HG02571 (cell line): ENCODE measurements around the gene DUSP22.

ENCODE experiments used
- ATAC-seq: cut with Tn5 transposase; IDR thresholded peaks from one replicate; pipeline ENCODE4 v1.9.1; 2021; ENCODE audit warnings: mild to moderate bottlenecking, moderate library complexity; ENCODE audit not compliant: unreplicated experiment

The DUSP22 gene

GRCh38 chr6:349491-349921 lies 57.2 kb downstream of the DUSP22 start:
- ATAC-seq, result no peak

GRCh38 chr6:350371-350770 lies 58.1 kb downstream of the DUSP22 start:
- no peak for ATAC-seq

GRCh38 chr6:351011-351866 lies 59.0 kb downstream of the DUSP22 start:
- no peak for ATAC-seq

- no peak for ATAC-seq
Observed at GRCh38 chr6:351867-352289, 59.6 kb downstream of the DUSP22 start.

GRCh38 chr6:352474-352873 lies 60.2 kb downstream of the DUSP22 start:
- no peak for ATAC-seq

- ATAC-seq, result no peak
Observed at GRCh38 chr6:352896-353470, 60.7 kb downstream of the DUSP22 start.

- ATAC-seq, result no peak
Observed at GRCh38 chr6:353642-354614, 61.6 kb downstream of the DUSP22 start.

- ATAC-seq, result no peak
Observed at GRCh38 chr6:354631-355280, 62.5 kb downstream of the DUSP22 start.

- ATAC-seq, result no peak
Observed at GRCh38 chr6:355373-356208, 63.3 kb downstream of the DUSP22 start.

GRCh38 chr6:356828-357251 lies 64.6 kb downstream of the DUSP22 start:
- peak; percentile 37 for ATAC-seq

- no peak for ATAC-seq
Observed at GRCh38 chr6:357261-357790, 65.0 kb downstream of the DUSP22 start.

- ATAC-seq, result no peak
Observed at GRCh38 chr6:357791-358341, 65.6 kb downstream of the DUSP22 start.

- no peak for ATAC-seq
Observed at GRCh38 chr6:358432-358831, 66.1 kb downstream of the DUSP22 start.

GRCh38 chr6:358847-359246 lies 66.6 kb downstream of the DUSP22 start:
- ATAC-seq, result no peak

GRCh38 chr6:359261-360035 lies 67.2 kb downstream of the DUSP22 start:
- no peak for ATAC-seq

GRCh38 chr6:360349-360748 lies 68.1 kb downstream of the DUSP22 start:
- no peak for ATAC-seq

GRCh38 chr6:360764-361373 lies 68.6 kb downstream of the DUSP22 start:
- ATAC-seq, result no peak
